ENCODE results near the gene SLC6A9.

DNA sequence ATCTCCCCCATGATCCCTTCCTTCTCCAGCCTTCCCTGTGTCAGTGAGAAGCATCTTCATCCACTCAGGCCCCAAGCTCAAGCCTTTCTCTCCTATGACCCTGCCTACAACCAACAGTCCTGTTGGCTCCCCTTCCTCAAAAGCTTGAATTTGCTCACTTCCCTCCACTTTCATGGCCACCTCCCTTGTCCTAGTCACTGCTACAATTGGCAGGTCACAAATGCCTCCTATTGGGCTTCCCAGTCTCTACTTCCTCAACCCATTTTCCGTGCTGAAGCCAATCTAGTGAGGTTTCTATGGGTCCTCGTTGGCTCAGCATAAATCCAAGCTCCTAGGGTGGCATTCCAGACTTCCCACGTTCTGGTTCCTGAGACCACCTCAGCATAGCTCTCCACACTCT, 40.2 kb upstream of the SLC6A9 start:
- TF ChIP-seq CTCF (IDR thresholded peaks at IDR 0.05) (no peak), POLR2A (IDR thresholded peaks at IDR 0.05) (no peak), POLR2AphosphoS5 (IDR thresholded peaks at IDR 0.05; ENCODE audit: insufficient read depth in 1 of 2, low read depth in 1 of 2) (no peak)
